Testis (tissue), 2 donors: Measurements from ENCODE around the gene SPCS1.

ENCODE experiments used
- POLR2A ChIP-seq: fragments of 450-650 bp; IDR thresholded peaks from one replicate; pipeline ENCODE4 v1.6.1; 2017; ENCODE audit warnings: antibody characterized with exemption, mild to moderate bottlenecking, moderate library complexity
- TF ChIP-seq, protein P1 (sequence below), 3 experiments: fragments of 450-650 bp in 2 of 3; fragments of 200-600 bp in 1 of 3; sonication (generic) in 1 of 3; IDR thresholded peaks; one replicate each; pipeline ENCODE4 v1.5.1; 2016 to 2019; ENCODE audit warnings: antibody characterized with exemption in 3 of 3, mild to moderate bottlenecking in 2 of 3, moderate library complexity in 1 of 3

DNA sequence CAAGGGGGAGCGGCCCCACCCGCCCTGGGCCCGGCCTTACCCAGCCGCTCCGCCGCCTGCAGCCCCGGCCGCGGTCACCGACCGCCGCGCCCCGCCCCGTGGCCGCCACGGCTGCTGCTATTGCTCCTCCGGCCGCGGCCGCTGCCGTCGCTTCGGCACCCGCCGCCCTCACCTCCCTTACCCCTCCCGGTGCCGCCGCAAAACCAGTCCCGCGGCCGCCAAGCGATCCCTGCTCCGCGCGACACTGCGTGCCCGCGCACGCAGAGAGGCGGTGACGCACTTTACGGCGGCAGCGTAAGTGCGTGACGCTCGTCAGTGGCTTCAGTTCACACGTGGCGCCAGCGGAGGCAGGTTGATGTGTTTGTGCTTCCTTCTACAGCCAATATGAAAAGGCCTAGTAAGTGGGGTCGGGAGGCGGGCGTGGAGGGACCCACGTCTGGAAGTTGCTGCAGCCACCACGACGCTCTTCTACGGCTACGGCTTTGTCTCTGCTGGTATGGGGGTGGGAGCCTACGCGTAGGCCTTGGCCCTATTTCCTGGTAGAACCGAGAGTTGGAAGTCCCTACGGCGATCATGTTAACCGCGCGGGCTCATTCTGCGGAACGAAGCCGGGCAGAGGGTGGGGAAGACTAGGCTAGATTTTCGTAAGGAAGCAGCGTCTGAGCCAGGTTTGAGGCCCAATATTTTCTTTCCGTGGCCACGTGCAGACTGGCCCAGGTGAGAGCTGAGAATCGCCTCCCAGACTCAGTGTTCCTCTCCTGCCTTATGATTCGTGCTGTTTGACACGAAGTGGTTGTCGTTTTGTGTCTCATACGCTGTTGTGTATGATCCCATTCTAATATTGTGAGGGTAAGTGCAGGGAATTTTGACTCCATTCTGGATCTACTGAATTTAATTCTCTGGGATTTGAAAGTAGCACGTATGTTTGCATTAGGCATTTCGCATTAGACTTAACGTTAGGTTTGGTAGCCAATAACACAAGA lies 19.9 kb upstream of the SPCS1 start, which contains the start of the genes GNL3 and PBRM1:
- TF ChIP-seq, protein P1, sequence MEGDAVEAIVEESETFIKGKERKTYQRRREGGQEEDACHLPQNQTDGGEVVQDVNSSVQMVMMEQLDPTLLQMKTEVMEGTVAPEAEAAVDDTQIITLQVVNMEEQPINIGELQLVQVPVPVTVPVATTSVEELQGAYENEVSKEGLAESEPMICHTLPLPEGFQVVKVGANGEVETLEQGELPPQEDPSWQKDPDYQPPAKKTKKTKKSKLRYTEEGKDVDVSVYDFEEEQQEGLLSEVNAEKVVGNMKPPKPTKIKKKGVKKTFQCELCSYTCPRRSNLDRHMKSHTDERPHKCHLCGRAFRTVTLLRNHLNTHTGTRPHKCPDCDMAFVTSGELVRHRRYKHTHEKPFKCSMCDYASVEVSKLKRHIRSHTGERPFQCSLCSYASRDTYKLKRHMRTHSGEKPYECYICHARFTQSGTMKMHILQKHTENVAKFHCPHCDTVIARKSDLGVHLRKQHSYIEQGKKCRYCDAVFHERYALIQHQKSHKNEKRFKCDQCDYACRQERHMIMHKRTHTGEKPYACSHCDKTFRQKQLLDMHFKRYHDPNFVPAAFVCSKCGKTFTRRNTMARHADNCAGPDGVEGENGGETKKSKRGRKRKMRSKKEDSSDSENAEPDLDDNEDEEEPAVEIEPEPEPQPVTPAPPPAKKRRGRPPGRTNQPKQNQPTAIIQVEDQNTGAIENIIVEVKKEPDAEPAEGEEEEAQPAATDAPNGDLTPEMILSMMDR (IDR thresholded peaks at IDR 0.05) = no peak
- TF ChIP-seq POLR2A = peak; percentile 12
